GM19328 (cell line): ENCODE data around the gene CPA2.
"Not testable (repeated sequence)": the region's sequence is repeated elsewhere in the genome, so short reads cannot be mapped to it uniquely, and the experiment has no call there.

Experiments used
- ATAC-seq: cut with Tn5 transposase; IDR thresholded peaks from one replicate; pipeline ENCODE4 v1.9.1; 2021; ENCODE audit warnings: mild to moderate bottlenecking, moderate library complexity; ENCODE audit not compliant: unreplicated experiment

CPA2 gene

DNA sequence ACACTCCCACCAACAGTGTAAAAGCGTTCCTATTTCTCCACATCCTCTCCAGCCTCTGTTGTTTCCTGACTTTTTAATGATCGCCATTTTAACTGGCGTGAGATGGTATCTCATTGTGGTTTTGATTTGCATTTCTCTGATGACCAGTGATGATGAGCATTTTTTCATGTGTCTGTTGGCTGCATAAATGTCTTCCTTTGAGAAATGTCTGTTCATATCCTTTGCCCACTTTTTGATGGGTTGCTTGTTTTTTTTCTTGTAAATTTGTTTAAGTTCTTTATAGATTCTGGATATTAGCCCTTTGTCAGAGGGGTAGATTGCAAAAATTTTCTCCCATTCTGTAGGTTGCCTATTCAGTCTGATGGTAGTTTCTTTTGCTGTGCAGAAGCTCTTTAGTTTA, 17.0 kb upstream of the CPA2 start:
- ATAC-seq, result not testable (repeated sequence)

DNA sequence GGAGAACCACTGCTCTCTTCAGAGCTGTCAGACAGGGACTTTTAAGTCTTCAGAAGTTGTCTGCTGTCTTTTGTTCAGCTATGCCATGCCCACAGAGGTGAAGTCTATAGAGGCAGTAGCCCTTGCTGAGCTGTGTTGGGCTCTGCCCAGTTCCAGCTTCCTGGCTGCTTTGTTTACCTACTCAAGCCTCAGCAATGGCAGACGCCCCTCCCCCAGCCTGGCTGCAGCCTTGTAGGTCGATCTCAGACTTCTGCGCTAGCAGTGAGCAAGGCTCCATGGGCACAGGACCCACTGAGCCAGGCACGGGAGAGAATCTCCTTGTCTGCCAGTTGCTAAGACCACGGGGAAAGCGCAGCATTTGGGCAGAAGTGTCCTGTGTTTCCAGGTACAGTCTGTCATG, 12.1 kb upstream of the CPA2 start:
- ATAC-seq, result no peak

DNA sequence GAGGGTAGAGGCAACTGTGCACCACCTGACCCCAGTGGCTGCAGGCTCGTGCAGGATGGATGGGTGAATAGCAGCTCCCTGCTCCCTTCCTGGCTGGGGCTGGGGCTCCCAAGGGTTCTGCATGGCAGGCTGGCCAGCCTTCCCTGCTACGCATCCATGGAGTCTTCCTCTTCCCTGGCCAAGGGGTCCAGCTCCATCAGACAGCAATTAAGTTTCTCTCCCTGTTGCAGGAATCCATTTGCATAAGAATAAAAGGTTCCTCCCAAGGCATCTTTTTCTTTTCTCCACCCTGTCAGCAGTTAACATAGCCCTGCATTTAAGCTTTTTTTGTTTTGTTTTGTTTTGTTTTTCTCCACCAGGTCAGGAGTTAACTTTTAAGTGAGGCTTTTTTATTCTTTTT, 10.0 kb upstream of the CPA2 start:
- ATAC-seq, result no peak

DNA sequence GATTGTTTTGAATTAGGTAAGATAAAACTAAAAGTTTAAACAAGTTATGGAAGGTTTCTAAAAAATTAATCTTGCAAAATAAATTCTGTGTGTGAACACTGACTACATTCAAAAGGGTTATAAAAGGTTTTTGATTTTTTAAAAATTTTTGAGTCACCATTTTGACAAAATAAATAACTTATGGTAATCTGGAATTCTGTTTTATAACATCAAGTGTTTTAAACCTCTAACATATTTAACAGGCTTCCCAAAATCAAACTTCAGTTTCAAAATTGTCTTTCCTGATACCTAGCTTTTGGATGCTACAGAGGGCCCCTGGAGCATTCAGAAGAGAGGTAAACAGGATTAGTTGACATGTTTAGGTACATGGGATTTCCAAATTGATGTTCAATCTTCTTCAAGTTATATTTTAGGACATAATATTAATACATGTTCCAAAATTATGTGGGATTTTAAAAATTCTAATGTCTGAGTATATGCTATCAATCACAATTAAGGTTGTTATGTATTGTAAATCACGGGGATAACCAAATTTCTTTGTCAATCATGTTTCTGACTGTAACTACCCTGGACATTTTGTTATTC, 8.1 kb upstream of the CPA2 start:
- ATAC-seq, result no peak

DNA sequence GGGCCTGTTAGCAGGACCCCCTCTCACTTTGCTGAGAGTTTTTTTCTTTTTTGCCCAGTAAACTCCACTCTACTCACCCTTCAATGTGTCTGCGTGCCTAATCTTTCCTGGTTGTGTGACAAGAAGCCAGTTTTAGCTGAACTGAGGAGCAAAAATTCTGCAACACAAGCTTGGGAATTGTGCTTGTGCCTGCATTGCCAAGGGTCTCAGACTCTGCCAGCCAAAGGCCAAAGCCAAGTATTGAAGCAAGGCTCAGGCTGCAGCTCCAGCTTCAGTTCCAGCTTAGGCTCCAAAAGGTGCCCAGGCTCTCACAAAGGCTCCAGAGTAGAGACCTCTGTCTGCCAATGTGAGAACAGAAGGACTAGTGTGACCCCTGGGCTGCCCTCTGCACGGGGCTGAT, 4.2 kb upstream of the CPA2 start:
- ATAC-seq, result no peak

DNA sequence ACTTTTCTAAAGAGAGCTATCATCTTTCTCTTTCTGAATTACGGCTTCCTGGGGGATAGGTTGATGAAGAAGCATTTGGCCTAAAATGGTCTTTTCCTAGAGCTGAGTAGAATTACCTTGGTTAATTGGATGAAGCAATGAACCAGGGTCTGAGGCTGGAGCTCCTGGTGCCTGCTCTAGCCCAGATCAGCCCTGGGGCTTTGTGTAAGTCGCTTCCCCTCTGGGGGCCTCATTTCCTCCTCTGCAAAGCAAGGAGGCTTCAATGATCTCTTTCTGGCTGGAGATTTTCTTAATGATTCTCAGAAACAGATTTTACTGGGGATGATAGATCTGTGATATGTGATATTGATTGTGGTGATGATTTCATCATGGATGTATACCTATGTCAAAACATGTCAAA, 3.5 kb upstream of the CPA2 start:
- no peak for ATAC-seq

DNA sequence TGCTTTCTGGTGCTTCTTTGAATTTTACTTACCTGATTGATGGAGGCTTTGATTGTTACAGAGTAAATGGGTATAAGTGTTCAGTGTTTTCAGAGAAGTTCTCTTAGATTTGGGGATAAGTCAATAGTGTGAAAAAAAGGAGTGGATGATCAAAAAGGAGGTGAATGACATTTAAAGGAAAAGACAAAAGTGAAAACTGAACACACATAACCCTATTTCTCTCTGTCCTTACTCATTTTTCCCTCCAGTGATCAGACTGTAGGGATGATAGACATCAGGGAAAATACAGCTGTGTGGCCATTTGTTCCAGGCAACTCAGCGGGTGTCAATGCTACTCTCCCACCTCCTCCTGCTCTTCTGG, 278 bp downstream of the CPA2 start:
- no peak for ATAC-seq

DNA sequence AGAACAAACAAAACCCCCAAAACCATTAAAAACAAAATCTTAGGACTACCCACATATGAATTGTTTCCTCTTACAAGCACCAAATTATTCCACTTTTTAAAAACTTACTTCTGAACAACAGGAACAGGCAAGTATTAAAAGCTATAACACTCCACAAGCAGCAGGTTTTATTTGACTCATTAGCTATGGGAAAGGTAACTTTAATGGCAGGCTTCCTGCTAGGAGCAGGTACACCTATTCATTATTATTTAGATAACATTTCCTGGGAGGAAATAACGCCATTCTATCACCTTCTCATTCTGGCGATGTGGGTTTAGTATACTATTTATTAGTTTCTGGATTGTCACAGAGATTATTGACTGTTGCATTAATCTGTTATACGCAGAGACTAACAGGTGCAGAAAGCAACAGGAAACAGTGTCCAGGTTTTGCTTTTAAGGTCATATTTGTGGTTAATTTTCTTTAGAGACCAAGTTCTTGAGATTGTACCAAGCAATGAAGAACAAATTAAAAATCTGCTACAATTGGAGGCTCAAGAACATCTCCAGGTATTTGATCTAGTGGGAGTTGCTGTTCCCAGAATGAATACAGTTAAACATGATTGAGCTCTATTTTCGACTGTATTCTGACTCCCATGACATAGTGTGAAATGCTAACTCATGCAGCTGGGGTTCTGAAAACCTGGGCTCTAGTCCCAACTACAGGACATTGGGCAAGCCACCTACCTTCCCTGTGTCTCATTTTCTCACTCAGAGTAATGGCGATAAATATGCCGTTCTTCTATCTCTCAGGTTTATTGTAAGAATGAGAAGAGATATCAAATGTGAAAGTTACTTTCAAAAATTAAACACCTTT, 2.0 kb downstream of the CPA2 start:
- ATAC-seq, result no peak

DNA sequence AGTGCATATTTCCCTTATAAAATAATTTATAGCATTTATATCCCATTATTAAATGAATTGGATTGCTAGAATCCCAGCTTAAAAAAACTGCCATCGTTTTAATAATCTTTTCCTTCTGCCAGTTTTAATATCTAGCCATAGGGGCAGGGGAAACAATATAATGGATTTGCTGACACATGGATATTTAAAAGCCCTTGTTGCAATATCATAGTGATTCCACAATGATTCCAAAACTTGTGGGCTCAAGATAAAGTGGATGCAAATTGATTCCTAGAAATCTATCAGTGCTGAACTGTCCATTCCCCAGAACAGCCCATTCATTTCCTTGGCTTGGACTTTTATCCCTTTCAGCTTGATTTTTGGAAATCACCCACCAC, 2.6 kb downstream of the CPA2 start:
- ATAC-seq, result no peak

DNA sequence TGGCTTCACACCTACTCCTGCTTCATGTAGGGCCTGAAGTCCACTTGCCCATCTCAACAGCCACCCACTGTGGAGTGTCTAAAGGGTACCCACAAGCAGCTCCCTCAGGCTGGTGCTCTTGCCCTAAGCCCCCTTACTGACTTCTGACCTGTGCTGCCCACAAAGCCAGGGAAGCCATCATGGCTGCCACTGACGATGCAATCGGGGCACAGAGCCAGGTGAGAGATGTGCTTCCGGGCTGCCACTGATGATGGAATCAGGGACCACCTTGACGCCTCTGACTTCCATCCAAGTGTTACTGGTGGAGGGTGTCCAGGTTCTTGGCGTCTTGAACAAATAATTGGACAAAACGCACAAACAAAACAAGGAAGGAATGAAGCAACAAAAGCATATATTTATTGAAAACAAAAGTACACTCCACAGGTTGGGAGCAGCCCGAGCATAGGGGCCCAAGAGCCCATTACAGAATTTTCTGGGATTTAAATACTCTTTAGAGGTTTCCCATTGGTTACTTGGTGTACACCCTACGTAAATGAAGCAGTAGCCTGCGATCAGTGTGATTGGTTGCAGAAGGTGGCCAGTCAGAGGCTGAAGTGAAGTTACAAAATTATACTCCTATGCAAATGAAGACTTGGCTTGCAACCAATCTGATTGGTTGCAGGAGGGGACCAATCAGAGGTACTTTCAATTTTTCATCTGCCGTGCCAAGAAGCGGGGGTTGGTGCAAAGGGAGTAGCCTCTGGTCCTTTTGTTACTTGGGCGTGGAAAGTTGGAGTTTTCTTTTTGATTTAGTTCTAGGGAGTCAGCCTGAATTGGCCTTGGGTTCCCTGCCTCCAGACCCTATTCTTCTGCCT, 4.5 kb downstream of the CPA2 start:
- no peak for ATAC-seq

DNA sequence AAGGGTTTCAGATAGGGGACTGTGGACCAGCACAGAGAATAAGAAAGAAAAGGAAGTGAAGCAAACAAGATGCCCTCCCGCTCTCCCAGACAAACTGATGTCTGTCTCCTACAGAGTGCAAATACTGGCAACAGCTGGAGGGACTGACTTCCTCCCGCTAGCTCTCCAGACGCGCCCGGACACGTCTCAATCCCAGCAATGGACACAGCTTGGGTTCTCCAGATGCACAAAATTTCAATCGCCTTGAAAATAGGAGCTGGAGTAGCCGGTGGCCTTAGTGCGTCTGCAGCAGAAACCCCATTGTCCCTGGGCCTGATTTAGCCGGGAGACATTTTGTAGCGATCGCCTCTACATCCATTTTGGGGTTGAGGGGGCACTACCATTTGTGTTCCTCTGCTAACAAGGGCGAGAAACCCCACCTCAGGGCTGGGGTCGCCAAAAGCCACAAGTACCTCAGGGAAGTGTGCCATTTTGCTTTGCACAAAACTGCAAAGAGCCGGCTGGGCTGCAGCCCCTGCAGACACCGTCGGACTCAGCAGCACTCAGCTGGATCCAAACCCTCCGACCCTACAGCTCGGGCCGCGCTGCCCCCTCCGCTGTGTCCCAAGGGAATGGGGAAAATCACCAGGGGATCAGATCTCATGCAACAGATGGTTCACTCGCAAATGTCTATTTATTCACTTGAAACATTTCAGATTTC, 5.9 kb downstream of the CPA2 start:
- no peak for ATAC-seq

DNA sequence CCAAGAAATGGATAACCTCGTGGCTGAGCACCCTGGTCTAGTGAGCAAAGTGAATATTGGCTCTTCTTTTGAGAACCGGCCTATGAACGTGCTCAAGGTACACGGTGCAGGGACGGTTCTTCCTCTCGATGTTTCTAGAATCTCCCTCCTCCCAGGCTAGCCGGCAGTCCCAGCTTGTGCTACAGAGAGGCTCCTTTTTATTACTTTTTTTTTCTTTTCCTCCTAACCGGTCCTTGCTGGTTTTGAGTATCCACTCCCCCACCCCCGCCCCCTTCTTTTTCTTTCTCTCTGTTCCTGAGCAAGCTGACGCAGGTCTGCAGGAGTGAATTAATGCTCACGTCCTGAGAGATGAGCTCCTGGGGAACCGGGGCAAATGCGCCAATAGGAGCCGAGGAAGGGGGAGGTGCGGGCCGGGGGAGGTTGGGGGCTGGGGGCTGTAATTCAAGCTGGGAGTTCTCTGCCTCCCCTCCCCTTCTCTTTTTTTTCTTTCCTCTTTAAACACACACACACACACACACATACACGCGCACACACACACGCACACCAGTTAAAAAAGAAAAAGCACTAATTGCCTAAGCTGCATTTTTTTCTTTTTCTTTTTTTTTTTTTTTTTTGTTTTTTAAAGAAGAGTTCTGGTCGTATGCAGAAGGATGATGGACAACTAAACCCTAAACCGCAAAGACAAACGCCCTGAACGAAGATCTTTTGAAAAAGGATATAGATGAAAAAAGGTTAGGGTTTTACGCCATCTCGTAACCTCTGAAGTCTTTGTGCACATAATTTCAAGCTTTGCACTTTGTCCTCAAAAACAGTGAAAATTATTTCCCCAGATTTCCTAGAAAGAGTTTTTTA, 6.6 kb downstream of the CPA2 start:
- ATAC-seq, result no peak

DNA sequence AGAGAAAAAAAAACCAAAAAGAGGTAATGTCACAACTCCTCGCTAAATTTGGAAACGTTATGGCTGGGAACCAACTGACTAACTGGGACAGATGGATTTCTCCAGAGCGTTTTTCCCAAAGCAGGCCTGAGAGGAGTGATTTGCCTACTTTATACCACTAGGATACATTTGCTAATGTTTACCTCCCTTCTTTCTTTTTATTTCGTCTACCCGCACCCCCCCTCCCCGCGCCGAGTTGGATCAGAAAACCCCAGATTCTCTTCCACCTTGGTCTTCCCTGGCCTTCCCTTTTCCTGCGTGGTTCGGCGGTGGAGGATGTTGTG, 7.2 kb downstream of the CPA2 start:
- ATAC-seq, result no peak

DNA sequence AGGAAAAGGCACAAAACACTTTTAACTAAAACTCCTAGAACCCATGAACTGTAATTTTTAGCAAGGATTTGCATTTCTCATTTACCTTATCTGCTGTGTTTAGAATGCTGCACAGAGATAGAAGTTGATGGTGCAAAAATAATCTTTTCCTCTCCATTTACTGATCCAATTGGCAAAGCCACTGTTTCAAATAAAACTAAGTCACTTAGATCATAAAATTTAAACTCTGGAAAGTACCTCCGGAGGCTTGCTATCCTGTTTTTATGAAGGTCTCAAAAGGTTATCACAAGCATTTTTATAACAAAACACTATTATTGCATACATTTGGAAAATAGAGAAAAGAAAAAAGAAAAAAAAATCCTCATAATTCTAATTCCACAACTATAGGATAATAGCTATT, 7.6 kb downstream of the CPA2 start:
- ATAC-seq, result no peak

DNA sequence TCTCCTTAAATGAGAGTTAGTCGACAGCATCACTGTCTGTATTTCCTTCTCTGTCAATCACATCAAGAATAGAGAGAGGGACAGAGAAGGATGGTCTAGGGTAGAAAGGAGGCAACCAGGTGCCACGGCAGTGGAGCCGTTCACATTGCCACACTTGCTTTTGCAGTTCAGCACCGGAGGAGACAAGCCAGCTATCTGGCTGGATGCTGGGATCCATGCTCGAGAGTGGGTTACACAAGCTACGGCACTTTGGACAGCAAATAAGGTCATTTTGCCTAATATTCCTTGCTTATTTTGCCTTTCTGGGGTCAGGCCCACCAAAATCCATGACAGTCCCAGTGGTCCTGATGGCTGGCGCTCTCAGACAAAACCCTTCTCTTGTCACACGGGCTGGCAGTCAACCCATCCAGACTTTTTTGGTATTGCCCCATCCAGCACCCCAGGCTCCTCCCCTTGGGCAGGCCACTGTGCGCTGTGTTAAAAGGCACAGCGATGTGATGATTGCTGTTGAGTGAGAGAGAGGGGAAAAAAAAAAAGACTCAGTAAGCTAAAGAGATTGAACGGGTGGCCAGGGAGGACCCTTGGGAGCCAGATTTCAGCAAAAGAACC, 8.4 kb downstream of the CPA2 start:
- no peak for ATAC-seq

DNA sequence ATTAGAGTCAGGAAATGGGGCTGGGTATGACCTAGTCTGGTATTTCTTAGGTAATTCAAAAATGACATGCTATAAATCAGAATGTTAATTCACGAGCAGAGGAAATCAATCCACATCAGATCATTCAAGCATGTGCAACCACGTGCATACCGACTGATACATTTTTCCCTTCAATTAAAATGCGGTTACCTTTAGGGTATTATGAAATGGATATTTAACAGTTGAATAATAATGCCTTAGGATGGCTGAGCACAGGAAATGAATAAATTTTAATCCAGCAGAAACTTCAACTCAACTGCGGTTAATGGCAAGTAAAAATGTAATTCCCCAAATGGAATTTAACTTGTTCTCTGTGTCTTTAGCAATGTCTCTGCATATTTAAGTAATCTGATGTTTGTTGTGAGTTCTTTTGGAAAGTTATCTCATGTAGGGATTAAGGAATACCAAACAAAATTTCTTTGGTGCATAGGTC, 9.2 kb downstream of the CPA2 start:
- ATAC-seq, result no peak

DNA sequence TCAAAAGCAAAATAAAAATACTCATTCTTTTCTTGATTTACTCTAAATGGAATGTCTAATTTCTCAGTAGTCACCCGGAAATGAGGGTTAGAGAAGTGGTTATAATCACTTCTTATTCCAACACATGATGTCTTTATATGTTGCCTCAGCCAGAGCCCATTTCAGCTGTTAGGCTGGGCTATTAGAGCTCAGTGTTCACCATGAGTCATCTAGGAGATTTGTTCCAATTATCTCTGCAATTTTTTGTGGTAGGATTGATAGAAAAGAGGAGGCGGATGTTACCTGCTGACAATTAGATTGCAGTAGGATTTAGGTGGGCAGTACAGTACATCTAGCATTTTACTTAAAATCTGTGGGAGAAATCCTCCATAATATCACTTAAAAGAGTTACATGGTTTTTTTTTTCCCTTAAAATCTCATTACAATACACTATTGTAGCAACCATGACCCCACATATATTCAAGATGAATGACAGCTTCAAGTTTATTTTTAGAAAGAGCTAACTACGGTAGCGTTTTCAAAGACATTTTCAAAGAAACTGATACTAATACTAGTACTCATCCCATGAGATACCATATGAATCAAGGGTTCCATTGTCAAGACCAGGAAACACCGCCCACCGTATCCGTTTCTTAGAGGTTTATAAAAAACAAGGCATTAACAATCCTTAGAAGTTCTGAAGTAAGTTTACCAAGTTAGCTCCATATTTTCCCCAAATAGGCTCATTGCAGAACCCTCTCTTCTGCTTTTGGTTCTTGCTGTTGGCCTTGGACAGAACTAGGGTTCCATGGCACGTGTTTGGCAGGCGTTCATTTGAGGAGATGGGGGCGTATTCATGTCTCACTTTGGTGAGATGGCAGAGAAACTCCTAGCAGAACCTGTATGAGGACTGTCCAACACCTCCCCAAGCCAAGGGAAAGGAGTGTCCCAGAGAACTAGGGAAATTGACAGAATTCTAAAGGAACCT, 10.4 kb downstream of the CPA2 start:
- no peak for ATAC-seq

DNA sequence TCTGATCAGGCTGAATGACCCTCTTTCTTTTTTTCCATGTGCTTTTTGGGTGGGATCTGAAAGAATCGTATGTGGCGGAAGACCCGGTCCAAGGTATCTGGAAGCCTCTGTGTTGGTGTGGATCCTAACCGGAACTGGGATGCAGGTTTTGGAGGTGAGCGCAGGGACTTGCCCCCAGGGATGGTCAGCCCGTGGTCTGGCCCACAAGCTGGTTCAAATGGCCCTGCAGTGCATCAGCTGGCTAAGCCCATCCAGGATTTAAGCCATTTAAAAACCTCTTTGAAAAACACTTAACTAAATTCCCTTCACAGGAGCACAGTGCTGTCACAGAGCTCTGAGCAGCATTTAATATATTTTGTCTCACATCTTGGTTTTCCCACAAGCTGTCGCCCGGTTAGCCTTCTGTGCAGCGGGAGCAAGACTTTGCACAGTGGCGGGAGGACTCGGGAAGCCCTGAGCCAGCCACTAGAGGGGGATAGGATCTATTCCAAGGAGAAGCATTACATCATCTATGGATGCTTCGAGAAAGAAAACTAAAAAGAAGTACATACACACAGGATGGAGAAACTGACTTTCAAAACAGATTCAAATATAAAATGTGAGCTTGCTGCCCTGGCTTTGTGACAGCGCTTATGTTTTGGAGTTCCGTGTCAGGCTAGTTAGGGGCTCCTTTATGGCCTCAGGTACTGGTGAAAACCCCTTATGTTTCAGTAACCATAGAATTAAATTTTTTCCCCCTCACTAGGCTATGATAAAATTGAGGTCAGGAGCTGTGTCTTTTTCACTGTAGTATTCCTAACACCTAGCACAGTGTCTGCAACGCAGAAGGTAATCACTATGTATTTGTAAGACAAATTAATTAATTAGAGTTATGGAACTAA, 11.3 kb downstream of the CPA2 start:
- no peak for ATAC-seq
